Stimulated activated CD4-positive, alpha-beta T cell treated with anti-CD3 and anti-CD28 coated beads, Interleukin-2, amount 100 ng/mL, for 24 hours (primary cell): ENCODE results near the gene ZNF385C.
A peak's percentile ranks its signal among the peaks of the same experiment; 100 is the strongest.
"Not testable (repeated sequence)": the region's sequence is repeated elsewhere in the genome, so short reads cannot be mapped to it uniquely, and the experiment has no call there.

Experiments
- DNase-seq, 2 donors: peaks; one replicate each; pipeline ENCODE4 v3.0.0-alpha.2; 2020

ZNF385C gene, protein sequence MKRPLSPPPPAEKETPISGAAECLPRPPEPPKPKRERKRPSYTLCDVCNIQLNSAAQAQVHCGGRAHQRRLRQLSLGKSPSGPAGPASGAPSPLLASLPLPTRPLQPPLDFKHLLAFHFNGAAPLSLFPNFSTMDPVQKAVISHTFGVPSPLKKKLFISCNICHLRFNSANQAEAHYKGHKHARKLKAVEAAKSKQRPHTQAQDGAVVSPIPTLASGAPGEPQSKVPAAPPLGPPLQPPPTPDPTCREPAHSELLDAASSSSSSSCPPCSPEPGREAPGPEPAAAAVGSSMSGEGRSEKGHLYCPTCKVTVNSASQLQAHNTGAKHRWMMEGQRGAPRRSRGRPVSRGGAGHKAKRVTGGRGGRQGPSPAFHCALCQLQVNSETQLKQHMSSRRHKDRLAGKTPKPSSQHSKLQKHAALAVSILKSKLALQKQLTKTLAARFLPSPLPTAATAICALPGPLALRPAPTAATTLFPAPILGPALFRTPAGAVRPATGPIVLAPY

DNA sequence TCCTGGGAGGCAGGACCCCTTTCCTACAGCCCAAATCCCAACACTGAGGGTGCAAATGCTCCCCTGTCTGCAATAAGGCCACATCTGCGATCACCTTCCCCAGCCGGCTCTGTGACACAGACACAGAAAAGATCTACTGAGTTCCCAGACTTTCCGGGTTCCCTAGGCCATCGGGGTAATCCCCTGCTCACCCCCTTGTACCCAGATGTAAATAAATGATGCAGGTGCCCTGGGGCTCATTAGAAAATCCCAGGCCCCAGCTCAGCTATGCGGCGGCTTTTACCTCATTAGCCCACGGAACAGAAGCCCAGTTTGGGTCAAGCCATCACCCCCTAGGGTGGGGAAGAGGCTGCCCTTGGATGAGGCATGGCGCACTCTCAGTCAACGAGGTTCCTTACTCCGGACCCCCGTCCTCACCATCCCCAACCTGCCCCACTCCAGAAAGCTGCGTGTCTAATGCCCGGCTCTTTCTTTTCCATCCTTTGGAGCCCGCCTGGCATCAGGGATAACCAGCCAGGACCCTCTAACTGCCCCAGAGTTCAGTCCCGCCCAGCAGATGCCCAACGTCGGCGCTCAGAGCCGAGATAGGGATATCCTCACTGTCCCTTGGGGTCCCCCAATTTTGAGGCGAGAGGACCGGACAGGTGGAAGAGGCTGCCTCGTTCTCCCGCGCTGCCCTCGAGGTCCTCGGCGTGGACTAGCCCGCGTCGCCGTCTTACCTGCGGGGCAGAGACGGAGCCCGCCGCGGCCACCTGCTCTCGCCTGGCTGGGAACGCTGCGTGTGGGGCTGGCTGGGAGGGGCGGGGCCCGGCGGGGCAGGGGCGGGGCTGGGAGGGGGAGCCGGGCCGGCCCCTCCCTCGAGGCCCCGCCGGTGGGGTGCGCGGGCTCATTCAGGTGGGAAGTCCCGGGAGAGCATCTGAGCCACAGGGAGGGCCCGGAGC is at the start of gene ZNF385C:
Gene ZNF385C, minus strand, starts transcription at position 783 of the 941 bp plus-strand sequence. CDS start 35,417 bp downstream, outside the sequence.
- peak; percentile 60 to 62 for DNase-seq

GRCh38 chr17:42146911-42147607 is 48.8 kb upstream of the ZNF385C start:
- no peak for DNase-seq

- not testable (repeated sequence) for DNase-seq
Measured at GRCh38 chr17:42143138-42143537, 44.9 kb upstream of the ZNF385C start.

- DNase-seq = no peak
Measured at GRCh38 chr17:42142371-42142896, 44.2 kb upstream of the ZNF385C start.

DNA sequence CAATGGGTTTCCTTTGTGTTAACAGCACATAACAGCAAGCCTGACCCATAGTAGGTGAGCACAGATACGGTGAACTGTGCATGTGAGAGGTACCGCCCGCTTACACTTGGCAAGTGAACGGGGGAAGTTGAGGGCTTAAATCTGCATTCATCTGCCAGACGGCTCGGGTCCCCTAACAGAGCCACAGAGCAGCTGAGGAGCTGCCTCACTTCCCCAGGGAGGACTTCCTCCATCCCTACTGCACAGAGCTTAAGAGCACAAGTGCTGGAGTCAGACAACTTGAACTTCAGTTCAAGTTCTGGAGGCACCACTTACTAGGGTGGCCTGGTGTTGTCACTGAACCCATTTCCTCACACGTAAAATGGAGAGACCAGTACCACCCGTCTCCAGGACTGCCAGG is 43.1 kb upstream of the ZNF385C start:
- no peak for DNase-seq

DNA sequence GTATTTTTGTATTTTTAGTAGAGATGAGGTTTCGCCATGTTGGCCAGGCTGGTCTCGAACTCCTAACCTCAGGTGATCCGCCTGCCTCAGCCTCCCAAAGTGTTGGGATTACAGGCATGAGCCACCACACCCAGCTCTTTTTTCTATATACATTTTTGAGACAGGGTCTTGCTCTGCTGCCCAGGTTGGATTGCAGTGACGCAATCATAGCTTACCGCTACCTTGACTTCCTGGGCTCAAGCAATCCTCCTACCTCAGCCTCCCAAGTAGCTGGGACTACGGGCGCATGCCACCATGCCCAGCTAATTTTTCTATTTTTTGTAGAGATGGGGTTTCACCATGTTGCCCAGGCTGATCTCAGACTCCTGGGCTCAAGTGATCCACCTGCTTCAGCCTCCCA is 42.4 kb upstream of the ZNF385C start:
- DNase-seq = not testable (repeated sequence)

- DNase-seq = no peak
Measured at GRCh38 chr17:42138749-42139492, 40.6 kb upstream of the ZNF385C start.

DNA sequence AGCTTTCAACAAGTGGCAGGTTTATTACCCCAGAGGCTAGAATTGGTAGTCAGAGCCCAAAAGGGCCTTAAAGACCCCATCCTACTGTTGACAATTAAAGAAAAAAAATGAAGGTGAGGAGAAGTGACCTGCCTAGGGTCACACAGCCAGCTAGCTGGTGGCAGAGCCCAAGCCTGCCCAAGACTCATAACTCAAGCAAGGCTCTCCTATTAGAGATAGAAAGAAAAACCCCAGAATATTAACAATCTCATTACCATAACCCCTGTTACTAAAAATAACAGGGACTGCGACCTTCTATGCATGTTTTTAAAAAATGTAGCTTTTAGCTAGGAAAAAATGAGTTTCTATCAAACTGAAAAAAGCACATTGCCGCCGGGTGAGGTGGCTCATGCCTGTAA is 38.4 kb upstream of the ZNF385C start:
- DNase-seq = no peak

DNA sequence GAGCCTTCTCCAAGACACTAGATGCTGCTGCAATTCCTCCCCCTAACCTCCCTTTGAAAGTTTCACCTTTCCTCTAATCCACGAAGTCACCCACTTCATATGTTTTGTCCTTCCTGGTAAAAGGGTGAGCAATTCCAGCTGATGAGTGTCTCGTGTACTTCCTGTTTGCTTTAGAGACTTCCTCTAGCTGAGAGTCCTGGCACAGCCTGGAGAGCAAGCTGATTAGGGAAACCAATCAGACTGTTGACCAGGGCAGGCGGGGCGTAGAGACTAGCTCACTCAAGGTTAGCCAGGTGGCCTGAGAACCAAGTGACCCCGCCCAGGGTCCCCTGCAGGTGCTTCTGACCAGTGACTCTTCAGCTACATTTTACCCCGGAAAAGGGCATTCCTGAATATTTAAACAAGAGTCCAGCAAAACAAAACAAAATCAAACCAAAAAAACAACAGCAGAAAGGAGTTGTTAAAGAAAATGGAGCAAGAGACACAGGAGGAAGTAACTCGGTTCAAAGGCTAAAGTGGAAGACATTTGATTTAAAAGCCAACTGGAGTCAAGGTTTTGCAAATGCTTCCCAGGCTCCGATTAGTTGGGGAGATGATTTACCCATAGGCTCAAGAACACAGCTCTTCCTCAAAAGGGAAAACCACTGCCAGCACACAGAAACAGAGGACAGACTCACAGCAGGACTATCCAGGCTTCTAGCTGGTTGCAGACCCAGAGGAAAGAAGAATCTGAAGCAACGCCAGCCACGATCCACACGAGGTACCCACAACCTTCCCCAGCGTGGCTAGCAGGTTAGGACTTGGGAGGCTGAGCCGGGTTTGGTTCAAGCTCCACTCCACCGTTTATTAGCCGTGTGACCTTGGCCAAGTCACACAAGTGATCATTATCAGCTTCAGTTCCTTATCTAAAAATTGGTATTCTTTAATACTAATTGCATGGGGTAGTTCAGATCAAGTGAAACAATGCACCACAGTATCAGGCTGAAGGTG is 37.7 kb upstream of the ZNF385C start:
- no peak for DNase-seq

DNA sequence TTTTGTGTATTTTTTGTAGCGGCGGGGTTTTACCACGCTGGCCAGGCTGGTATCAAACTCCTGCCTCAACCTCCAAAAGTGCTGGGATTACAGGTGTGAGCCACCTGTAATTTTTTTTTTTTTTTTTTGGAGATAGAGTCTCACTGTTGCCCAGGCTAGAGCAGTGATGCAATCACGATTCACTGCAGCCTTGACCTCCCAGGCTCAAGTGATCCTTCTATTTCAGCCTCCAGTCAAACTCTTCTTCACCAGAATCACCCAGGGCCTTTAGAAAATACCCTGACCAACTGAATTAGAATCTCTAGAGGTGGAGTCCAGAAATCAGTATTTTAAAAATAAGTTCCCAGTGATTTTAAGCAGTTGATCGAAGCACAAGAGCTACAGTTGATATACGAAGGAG is 36.9 kb upstream of the ZNF385C start:
- no peak for DNase-seq

- DNase-seq = no peak
Measured at GRCh38 chr17:42133461-42134041, 35.3 kb upstream of the ZNF385C start.

GRCh38 chr17:42132941-42133340 is 34.7 kb upstream of the ZNF385C start:
- DNase-seq = peak in 1 of 2 donors; percentile 44

DNA sequence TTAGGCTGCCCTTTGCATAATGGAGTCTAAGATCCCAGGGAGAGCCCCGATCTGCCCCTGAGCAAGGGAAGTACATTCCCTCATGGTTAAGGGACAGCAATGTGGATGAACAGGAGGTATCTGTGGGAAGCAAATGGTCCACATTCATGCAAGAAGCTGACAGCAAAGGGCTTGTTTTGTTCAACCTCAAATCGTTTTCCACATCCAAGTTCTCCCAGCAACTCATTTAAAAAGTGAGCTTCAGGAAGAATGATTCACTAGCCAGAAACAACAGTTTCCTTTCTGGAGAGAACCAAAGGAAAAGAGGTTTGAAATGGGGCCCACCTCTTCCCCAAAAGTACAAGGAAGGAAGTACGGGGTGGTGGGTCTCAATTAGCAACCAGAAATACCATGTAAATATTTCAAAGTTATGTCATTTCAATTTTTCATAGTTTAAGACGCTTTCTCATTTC is 33.7 kb upstream of the ZNF385C start:
- DNase-seq = no peak

- no peak for DNase-seq
Measured at GRCh38 chr17:42131232-42131631, 33.0 kb upstream of the ZNF385C start.

DNA sequence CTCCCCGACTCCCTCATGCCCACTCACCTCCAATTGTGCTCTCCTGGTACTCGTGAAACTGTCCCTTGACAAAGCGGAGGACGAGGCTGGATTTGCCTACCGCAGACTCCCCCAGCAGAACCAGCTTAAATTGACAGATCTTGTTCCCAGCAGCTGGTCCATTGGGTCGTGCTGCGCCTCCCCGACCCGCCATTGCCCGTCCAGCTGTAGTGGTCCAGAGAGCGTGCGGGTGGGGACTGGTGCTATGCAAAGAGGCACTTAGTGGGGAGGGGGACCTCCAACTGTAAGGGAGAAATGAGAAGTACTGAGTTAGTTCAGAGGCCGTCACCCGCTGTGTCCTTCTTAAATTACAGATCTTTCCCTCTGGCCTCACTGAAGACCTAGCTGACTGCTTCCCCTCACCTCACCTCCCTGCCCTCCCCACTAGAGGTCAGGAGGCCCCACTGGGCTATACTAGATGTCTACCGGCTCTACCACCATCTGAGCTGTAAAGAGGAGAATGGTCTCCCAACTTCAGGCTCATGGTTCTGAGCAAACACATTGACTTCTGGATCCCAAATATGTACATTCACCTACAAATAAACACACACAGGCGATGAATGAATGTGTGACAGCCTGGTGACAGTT is 32.1 kb upstream of the ZNF385C start:
- no peak for DNase-seq

DNA sequence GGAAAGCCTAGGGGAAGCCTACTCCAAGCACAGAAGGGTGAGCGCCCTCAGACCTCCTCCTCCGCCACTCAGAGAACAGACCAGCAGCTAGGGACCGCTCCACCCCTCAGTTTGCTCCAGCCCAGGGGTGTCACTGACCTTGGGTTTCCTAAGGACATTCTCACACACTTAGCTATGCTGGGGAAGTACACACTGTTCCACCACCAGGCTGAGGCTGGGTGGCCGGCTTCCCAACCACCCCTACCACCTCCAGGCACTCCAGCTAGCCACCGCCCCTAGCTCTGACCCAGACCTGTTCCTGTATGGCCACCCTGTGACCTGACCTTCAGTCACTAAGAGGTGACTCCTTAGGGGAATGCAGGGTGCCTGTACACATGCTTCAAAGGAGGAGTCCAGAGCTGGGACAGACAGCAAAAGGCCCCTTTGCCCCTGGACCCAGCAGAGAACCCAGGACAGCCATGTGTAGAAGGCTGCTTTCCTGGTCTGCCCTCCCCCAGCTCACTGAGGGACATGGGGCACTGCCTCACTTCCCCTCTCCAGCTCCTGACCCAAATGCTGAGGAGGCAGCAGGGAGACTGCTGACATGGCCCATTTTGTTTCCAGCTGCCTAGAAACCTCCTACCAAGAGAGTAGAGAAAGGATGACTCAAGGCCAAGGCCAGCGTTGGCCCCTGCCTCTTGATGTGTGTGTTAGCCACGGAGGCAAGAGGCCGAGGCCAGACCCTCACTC is 31.0 kb upstream of the ZNF385C start:
- no peak for DNase-seq

GRCh38 chr17:42127414-42127813 is 29.1 kb upstream of the ZNF385C start:
- DNase-seq = no peak

- DNase-seq = no peak
Measured at GRCh38 chr17:42126836-42127235, 28.6 kb upstream of the ZNF385C start.

DNA sequence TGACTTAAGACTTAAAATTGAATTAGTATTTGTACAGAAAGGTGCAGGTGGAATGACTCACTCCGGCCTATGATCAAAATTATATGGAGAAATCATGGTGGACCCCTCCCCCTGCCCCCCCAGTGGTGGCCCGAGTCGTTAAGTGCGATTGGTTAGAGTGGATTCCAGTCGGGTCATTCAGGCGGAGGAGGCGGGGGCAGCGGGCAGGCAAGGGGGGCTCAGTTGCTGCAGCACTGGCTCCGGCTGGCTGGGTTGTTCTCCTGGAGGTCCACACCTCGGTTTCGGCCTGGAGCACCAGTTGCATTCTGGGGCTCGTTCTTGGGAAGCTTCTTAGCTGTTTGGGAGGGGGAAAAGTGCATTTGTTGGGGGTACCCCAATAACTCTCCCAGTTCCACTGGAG is 27.3 kb upstream of the ZNF385C start:
- DNase-seq = no peak
